C4-2B (cell line): ENCODE data around the gene CD28.

Experiments used
- ZFX ChIP-seq: fragments of 450-650 bp; IDR thresholded peaks from 2 replicates; pipeline ENCODE4 v1.6.1; 2017
- TF ChIP-seq, protein P1 (sequence below): fragments of 450-650 bp; conservative IDR thresholded peaks from 2 replicates; pipeline ENCODE4 v1.5.1; 2017; ENCODE audit warnings: mild to moderate bottlenecking

DNA sequence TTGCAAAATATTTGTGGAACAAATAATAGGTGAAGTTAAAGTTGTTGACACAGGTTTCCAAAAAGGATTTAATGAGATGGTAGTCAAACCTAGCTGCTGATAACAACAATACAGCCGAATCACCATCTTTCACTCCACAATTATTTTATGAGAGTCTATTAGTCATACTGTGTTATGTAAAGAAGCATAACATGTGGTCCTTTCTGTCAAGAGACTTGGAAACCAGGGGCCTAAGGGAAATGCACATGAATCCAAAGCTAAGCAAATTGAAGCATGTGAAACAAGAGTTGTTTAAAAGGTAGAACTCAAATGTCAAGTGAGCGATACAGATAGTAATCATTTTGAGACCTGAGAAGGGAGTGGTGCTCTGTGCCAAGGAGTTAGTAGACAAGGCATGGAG, 16.0 kb downstream of the CD28 start:
- TF ChIP-seq, protein P1, sequence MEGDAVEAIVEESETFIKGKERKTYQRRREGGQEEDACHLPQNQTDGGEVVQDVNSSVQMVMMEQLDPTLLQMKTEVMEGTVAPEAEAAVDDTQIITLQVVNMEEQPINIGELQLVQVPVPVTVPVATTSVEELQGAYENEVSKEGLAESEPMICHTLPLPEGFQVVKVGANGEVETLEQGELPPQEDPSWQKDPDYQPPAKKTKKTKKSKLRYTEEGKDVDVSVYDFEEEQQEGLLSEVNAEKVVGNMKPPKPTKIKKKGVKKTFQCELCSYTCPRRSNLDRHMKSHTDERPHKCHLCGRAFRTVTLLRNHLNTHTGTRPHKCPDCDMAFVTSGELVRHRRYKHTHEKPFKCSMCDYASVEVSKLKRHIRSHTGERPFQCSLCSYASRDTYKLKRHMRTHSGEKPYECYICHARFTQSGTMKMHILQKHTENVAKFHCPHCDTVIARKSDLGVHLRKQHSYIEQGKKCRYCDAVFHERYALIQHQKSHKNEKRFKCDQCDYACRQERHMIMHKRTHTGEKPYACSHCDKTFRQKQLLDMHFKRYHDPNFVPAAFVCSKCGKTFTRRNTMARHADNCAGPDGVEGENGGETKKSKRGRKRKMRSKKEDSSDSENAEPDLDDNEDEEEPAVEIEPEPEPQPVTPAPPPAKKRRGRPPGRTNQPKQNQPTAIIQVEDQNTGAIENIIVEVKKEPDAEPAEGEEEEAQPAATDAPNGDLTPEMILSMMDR: no peak
- TF ChIP-seq ZFX: no peak
